ENCODE results near the gene POLD3.

POLD3 gene

GRCh38 chr11:74663315-74663714 is 70.9 kb downstream of the POLD3 start:
- H2BK12ac ChIP-seq (ENCODE audit: low read length): no peak overlapping the region
- no peak overlapping the region for H4K8ac ChIP-seq (ENCODE audit: low read depth, low read length)
- no peak overlapping the region for H3K9ac ChIP-seq (ENCODE audit: low read depth, low read length, poor library complexity)
- H2AFZ ChIP-seq (ENCODE audit: low read length): no peak overlapping the region
- H3K4me3 ChIP-seq (ENCODE audit: low read length in 2 of 2): no peak overlapping the region
- H3K79me1 ChIP-seq (ENCODE audit: low read depth, low read length): no peaks in the 10 kb centered on the region
- no CpG with 5 or more reads among the region's 1 CpG for WGBS, 2 donors (ENCODE audit: extremely low coverage in 2 of 2, insufficient read length in 2 of 2, insufficient replicate concordance in 1 of 2)
- H3K36me3 ChIP-seq (replicated peaks in 1 of 2; ENCODE audit: control insufficient read depth in 2 of 2, insufficient read depth in 2 of 2, low read length in 2 of 2): peaks cover 5 to 15% of the 10 kb centered on the region in 2 donors
- H3K4me2 ChIP-seq (ENCODE audit: insufficient read depth, low read length, poor library complexity, severe bottlenecking): no peak overlapping the region
- no peak overlapping the region for H3K4ac ChIP-seq (ENCODE audit: low read length)
- H3K4me1 ChIP-seq (ENCODE audit: control insufficient read depth in 2 of 2, insufficient read depth in 1 of 2, low read depth in 1 of 2, low read length in 2 of 2): no peaks in the 10 kb centered on the region
- no peak for DNase-seq (ENCODE audit: low spot score)
- no peak overlapping the region for H3K14ac ChIP-seq (ENCODE audit: low read length)
- no peak overlapping the region for H3K18ac ChIP-seq (ENCODE audit: low read length)
- H3K23ac ChIP-seq (ENCODE audit: low read depth, low read length, poor library complexity): no peak overlapping the region
- H3K27ac ChIP-seq (replicated peaks; ENCODE audit: low read length): no peak overlapping the region
- H2BK5ac ChIP-seq (ENCODE audit: low read length): no peak overlapping the region
- H2AK5ac ChIP-seq (ENCODE audit: low read depth, low read length): no peak overlapping the region
- peaks cover 0 to 8% of the 10 kb centered on the region in 2 donors for H3K9me3 ChIP-seq (replicated peaks in 1 of 2; ENCODE audit: control insufficient read depth in 2 of 2, insufficient read depth in 1 of 2, low read depth in 1 of 2, low read length in 2 of 2)
- H3K27me3 ChIP-seq (ENCODE audit: control insufficient read depth in 3 of 3, insufficient read depth in 3 of 3, low read depth in 1 of 3, low read length in 3 of 3): no peaks in the 10 kb centered on the region
- no peak overlapping the region for H2BK120ac ChIP-seq (ENCODE audit: low read depth, low read length)
- no peak overlapping the region for H4K91ac ChIP-seq (ENCODE audit: low read depth, low read length, poor library complexity)
- no peak overlapping the region for H2BK15ac ChIP-seq (ENCODE audit: low read length)

GRCh38 chr11:74669211-74670160 is 77.1 kb downstream of the POLD3 start:
- Histone ChIP-seq H3K4me1 (ENCODE audit: control insufficient read depth in 2 of 2, insufficient read depth in 1 of 2, low read depth in 1 of 2, low read length in 2 of 2) (peaks cover 0 to 2% of the 10 kb centered on the region in 2 donors), H3K79me1 (ENCODE audit: low read depth, low read length) (no peaks in the 10 kb centered on the region), H4K8ac (ENCODE audit: low read depth, low read length) (no peak overlapping the region), H2BK12ac (ENCODE audit: low read length) (no peak overlapping the region), H2BK15ac (ENCODE audit: low read length) (no peak overlapping the region), H2AK5ac (ENCODE audit: low read depth, low read length) (no peak overlapping the region), H3K4ac (ENCODE audit: low read length) (no peak overlapping the region), H4K91ac (ENCODE audit: low read depth, low read length, poor library complexity) (no peak overlapping the region), H2AFZ (ENCODE audit: low read length) (no peak overlapping the region), H2BK5ac (ENCODE audit: low read length) (no peak overlapping the region), H3K27ac (replicated peaks; ENCODE audit: low read length) (no peak overlapping the region), H3K4me3 (ENCODE audit: low read length in 2 of 2) (no peak overlapping the region), H3K27me3 (ENCODE audit: control insufficient read depth in 3 of 3, insufficient read depth in 3 of 3, low read depth in 1 of 3, low read length in 3 of 3) (no peaks in the 10 kb centered on the region), H2BK120ac (ENCODE audit: low read depth, low read length) (no peak overlapping the region), H3K9ac (ENCODE audit: low read depth, low read length, poor library complexity) (no peak overlapping the region), H3K4me2 (ENCODE audit: insufficient read depth, low read length, poor library complexity, severe bottlenecking) (no peak overlapping the region), H3K18ac (ENCODE audit: low read length) (peak overlapping the region; percentile 40), H3K36me3 (replicated peaks in 1 of 2; ENCODE audit: control insufficient read depth in 2 of 2, insufficient read depth in 2 of 2, low read length in 2 of 2) (no peaks in the 10 kb centered on the region), H3K9me3 (replicated peaks in 1 of 2; ENCODE audit: control insufficient read depth in 2 of 2, insufficient read depth in 1 of 2, low read depth in 1 of 2, low read length in 2 of 2) (no peaks in the 10 kb centered on the region), H3K23ac (ENCODE audit: low read depth, low read length, poor library complexity) (no peak overlapping the region), H3K14ac (ENCODE audit: low read length) (no peak overlapping the region)
- WGBS, 2 donors (ENCODE audit: extremely low coverage in 2 of 2, insufficient read length in 2 of 2, insufficient replicate concordance in 1 of 2): no CpG with 5 or more reads among the region's 17 CpGs
- no peak for DNase-seq (ENCODE audit: low spot score)

- DNase-seq (ENCODE audit: low spot score): no peak
Observed at GRCh38 chr11:74670171-74670570, 77.8 kb downstream of the POLD3 start.

GRCh38 chr11:74671520-74672196 is 79.3 kb downstream of the POLD3 start:
- H3K27ac ChIP-seq (replicated peaks; ENCODE audit: low read length): no peak overlapping the region

More at GRCh38 chr11:74670171-74670570, 77.8 kb downstream of the POLD3 start:
- Histone ChIP-seq H3K18ac (ENCODE audit: low read length) (no peak overlapping the region), H3K4me2 (ENCODE audit: insufficient read depth, low read length, poor library complexity, severe bottlenecking) (no peak overlapping the region), H4K8ac (ENCODE audit: low read depth, low read length) (no peak overlapping the region), H3K4ac (ENCODE audit: low read length) (no peak overlapping the region), H3K27me3 (ENCODE audit: control insufficient read depth in 3 of 3, insufficient read depth in 3 of 3, low read depth in 1 of 3, low read length in 3 of 3) (no peaks in the 10 kb centered on the region), H3K9ac (ENCODE audit: low read depth, low read length, poor library complexity) (no peak overlapping the region), H3K79me1 (ENCODE audit: low read depth, low read length) (no peaks in the 10 kb centered on the region), H3K14ac (ENCODE audit: low read length) (no peak overlapping the region), H3K27ac (replicated peaks; ENCODE audit: low read length) (no peak overlapping the region), H2AK5ac (ENCODE audit: low read depth, low read length) (no peak overlapping the region), H2BK12ac (ENCODE audit: low read length) (no peak overlapping the region), H3K36me3 (replicated peaks in 1 of 2; ENCODE audit: control insufficient read depth in 2 of 2, insufficient read depth in 2 of 2, low read length in 2 of 2) (no peaks in the 10 kb centered on the region), H2AFZ (ENCODE audit: low read length) (no peak overlapping the region), H3K4me1 (ENCODE audit: control insufficient read depth in 2 of 2, insufficient read depth in 1 of 2, low read depth in 1 of 2, low read length in 2 of 2) (peaks cover 0 to 2% of the 10 kb centered on the region in 2 donors), H3K9me3 (replicated peaks in 1 of 2; ENCODE audit: control insufficient read depth in 2 of 2, insufficient read depth in 1 of 2, low read depth in 1 of 2, low read length in 2 of 2) (no peaks in the 10 kb centered on the region), H4K91ac (ENCODE audit: low read depth, low read length, poor library complexity) (no peak overlapping the region), H3K4me3 (ENCODE audit: low read length in 2 of 2) (no peak overlapping the region), H2BK15ac (ENCODE audit: low read length) (no peak overlapping the region), H2BK5ac (ENCODE audit: low read length) (no peak overlapping the region), H3K23ac (ENCODE audit: low read depth, low read length, poor library complexity) (no peak overlapping the region), H2BK120ac (ENCODE audit: low read depth, low read length) (no peak overlapping the region)
- WGBS, 2 donors (ENCODE audit: extremely low coverage in 2 of 2, insufficient read length in 2 of 2, insufficient replicate concordance in 1 of 2): no CpG with 5 or more reads among the region's 7 CpGs

More at GRCh38 chr11:74671520-74672196, 79.3 kb downstream of the POLD3 start:
- no peak overlapping the region for H3K9ac ChIP-seq (ENCODE audit: low read depth, low read length, poor library complexity)
- no peak overlapping the region for H2AK5ac ChIP-seq (ENCODE audit: low read depth, low read length)
- H2BK15ac ChIP-seq (ENCODE audit: low read length): no peak overlapping the region
- peaks cover 0 to 2% of the 10 kb centered on the region in 2 donors for H3K4me1 ChIP-seq (ENCODE audit: control insufficient read depth in 2 of 2, insufficient read depth in 1 of 2, low read depth in 1 of 2, low read length in 2 of 2)
- no peaks in the 10 kb centered on the region for H3K27me3 ChIP-seq (ENCODE audit: control insufficient read depth in 3 of 3, insufficient read depth in 3 of 3, low read depth in 1 of 3, low read length in 3 of 3)
- no peak overlapping the region for H3K4me3 ChIP-seq (ENCODE audit: low read length in 2 of 2)
- WGBS, 2 donors (ENCODE audit: extremely low coverage in 2 of 2, insufficient read length in 2 of 2, insufficient replicate concordance in 1 of 2): no CpG with 5 or more reads among the region's 10 CpGs
- no peak overlapping the region for H3K4me2 ChIP-seq (ENCODE audit: insufficient read depth, low read length, poor library complexity, severe bottlenecking)
- no peak overlapping the region for H3K14ac ChIP-seq (ENCODE audit: low read length)
- H4K91ac ChIP-seq (ENCODE audit: low read depth, low read length, poor library complexity): no peak overlapping the region
- no peaks in the 10 kb centered on the region for H3K79me1 ChIP-seq (ENCODE audit: low read depth, low read length)
- H3K18ac ChIP-seq (ENCODE audit: low read length): no peak overlapping the region
- no peak overlapping the region for H3K4ac ChIP-seq (ENCODE audit: low read length)
- no peak overlapping the region for H2BK120ac ChIP-seq (ENCODE audit: low read depth, low read length)
- no peak for DNase-seq (ENCODE audit: low spot score)
- H4K8ac ChIP-seq (ENCODE audit: low read depth, low read length): no peak overlapping the region
- H3K23ac ChIP-seq (ENCODE audit: low read depth, low read length, poor library complexity): no peak overlapping the region
- H2BK12ac ChIP-seq (ENCODE audit: low read length): no peak overlapping the region
- H3K36me3 ChIP-seq (replicated peaks in 1 of 2; ENCODE audit: control insufficient read depth in 2 of 2, insufficient read depth in 2 of 2, low read length in 2 of 2): no peaks in the 10 kb centered on the region
- no peaks in the 10 kb centered on the region for H3K9me3 ChIP-seq (replicated peaks in 1 of 2; ENCODE audit: control insufficient read depth in 2 of 2, insufficient read depth in 1 of 2, low read depth in 1 of 2, low read length in 2 of 2)
- H2BK5ac ChIP-seq (ENCODE audit: low read length): no peak overlapping the region
- no peak overlapping the region for H2AFZ ChIP-seq (ENCODE audit: low read length)

All from neuronal stem cell (in vitro differentiated cells).